T47D (cell line): ENCODE measurements around the gene ZC3H7B.

Experiments used
- DNase-seq, 2 experiments: peaks; one replicate each; pipeline versions ENCODE4 v3.0.0 to v3.0.0-alpha.2; 2011 to 2012; ENCODE audit warnings: low read depth in 1 of 2, low spot score in 1 of 2
- JUND ChIP-seq: IDR thresholded peaks from 2 replicates; pipeline ENCODE4 v1.6.1; 2012; ENCODE audit warnings: low read depth
- in situ Hi-C: cut with HindIII; loops from 2 replicates; pipeline ENCODE4 v1.10.0; 2016; ENCODE audit warnings: low sequenced_read_pairs, low pct_unique_long_range_greater_than_20kb

The ZC3H7B gene

DNA sequence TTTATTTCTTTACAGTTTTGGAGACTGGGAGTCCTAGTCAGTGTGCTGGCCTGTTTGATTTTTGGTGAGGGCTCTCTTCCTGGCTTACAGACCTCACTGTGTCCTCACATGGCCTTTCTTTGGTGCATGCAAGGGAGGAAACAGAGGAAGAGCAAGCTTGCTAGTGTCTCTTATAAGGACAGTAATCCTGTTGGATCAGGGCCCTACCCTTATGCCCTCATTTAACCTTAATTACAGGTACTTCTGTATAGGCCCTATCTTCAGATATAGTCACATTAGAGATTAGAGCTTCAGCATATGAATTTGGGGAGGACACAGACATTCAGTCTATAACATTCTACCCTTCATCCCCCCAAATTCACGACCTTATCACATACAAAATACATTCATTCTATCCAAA is 14.3 kb downstream of the ZC3H7B start:
- in situ Hi-C loops: no loop called here
- no peak for TF ChIP-seq JUND
- no peak for DNase-seq

GRCh38 chr22:41320416-41321240 is 19.3 kb downstream of the ZC3H7B start:
- no peak for TF ChIP-seq JUND
- DNase-seq: no peak
- in situ Hi-C loops: no loop called here

GRCh38 chr22:41324821-41325528 is 23.6 kb downstream of the ZC3H7B start:
- no peak for DNase-seq
- no peak for TF ChIP-seq JUND
- in situ Hi-C loops: no loop called here

- no peak for DNase-seq
- no peak for TF ChIP-seq JUND
- in situ Hi-C loops: no loop called here
Measured at GRCh38 chr22:41327124-41327523, 25.8 kb downstream of the ZC3H7B start.

DNA sequence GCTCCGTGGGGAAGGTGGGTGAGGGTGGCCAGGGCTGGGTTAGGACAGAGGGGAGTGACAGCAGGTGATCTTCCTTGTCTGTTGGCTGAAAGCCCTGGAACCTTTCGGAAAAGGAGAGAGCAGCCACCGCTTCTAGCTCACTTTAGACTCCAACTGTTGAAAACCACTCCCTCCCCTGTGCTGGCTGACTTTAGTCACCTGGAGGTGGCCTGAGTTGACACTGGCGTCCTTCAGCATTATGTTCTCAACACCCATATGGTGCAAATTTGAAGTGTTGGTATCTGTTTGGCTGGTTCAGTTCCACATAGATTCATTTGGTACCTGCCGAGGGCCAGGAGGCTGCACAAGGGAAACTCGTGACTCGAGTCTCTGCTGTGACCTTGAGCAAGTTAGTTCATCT is 28.8 kb downstream of the ZC3H7B start:
- DNase-seq: no peak
- no peak for TF ChIP-seq JUND
- in situ Hi-C loops: no loop called here

GRCh38 chr22:41332217-41332939 is 31.1 kb downstream of the ZC3H7B start:
- no peak for TF ChIP-seq JUND
- no peak for DNase-seq
- in situ Hi-C loops: no loop called here

DNA sequence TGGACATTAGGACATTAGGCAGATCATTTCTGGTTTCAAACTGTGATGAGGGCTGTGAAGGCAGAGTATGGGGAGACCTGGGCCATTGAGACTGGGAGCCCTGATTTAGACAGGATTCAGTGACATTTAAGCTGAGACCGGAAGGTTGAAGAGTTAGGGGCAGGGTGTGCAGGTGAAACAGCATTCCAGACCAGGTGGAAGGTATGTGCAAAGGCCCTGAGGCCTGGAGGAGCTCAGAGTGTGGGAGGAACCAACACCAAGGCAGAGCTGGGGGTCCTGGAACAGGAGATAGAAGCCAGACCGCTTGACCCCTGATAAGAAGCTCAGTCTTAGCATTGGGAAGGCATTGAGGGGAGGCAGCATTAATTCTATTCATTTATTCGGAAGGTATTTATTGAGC is 32.5 kb downstream of the ZC3H7B start:
- in situ Hi-C loops: no loop called here
- DNase-seq: no peak
- no peak for TF ChIP-seq JUND

- in situ Hi-C loops: no loop called here
- TF ChIP-seq JUND: no peak
- no peak for DNase-seq
Measured at GRCh38 chr22:41334215-41334614, 32.9 kb downstream of the ZC3H7B start.

DNA sequence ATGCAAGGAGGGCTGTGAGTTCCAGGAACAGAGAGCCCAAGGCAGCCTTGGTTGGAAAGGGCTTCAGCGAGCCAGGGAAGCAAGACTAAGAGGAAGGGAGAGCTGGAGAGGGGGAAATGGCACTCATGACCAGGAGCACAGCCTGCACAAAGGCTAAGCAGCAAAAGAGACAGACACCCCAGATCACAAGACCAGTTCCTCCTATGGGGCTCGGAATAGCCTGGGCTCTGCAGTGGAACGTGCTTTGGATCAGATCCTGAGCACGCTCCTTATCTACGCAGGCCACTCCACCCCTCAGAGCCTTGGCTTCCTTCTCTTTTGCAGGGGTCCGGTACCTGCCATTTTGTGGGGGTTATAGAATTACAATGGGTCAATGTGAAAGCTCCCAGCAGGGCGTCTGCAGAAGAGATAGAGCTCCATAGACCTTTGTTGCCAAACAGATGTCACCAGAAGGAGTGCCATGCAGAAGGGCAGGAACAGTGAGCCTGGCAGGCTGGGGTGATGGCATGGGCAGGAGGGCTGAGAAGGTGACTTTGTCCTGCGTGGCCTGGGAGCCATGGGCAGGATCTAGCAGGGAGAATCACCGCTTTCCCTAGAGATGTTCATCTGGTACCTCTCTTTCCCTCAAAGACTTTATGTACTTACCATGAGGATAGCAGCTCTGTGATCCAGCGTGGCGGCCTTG is 33.8 kb downstream of the ZC3H7B start:
- no peak for DNase-seq
- in situ Hi-C loops: no loop called here
- no peak for TF ChIP-seq JUND

DNA sequence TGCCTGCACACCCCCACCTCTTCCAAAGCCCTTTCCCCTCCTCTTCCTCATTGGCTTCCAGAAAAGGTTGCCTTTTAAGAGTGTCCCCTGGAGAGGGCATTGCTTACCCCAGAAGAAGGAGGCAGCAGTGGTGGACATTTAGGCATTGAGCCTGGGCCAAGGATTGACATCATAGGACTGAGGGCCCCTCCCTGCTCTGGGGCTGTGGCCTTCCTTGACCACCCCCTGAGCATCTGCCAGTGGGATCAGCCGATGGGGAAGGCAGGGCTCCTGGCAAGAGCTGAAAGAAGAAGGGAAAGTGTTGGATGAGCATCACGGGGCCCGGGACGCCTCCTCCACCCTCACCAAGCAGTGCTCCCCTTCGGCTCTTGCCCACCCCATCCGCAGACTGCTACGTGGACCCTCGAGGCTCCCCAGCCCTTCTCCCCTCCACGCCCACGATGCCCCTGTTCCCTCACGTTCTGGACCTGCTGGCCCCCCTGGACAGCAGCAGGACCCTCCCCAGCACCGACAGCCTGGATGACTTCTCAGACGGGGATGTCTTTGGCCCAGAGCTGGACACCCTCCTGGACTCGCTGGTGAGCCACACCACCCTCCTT is 37.4 kb downstream of the ZC3H7B start:
- in situ Hi-C loops: no loop called here
- TF ChIP-seq JUND: no peak
- DNase-seq: no peak

GRCh38 chr22:41339823-41340222 is 38.5 kb downstream of the ZC3H7B start:
- in situ Hi-C loops: no loop called here
- DNase-seq: no peak
- TF ChIP-seq JUND: no peak

DNA sequence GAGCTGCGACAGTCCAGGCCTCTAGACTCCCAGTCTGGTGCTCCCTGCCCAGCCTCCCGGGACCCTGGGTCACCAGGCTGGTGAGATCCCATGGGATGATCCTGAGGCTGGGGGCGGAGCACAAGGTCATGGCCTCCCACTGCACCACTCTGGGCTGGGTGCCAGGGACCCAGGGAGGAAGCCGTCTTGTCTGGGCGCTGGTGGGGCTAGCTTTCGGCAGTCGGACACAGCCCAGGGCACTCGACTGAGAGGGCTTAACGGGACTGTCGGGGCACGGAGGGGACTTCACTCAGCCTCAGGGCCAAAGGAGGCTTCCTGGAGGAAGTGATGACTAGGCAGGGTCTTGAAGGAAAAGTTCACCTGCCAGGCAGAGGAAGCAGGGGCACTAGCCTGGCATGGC is 39.0 kb downstream of the ZC3H7B start:
- TF ChIP-seq JUND: no peak
- in situ Hi-C loops: no loop called here
- DNase-seq: no peak
